Panc1 (cell line): ENCODE results near the gene RAB15. TPM values are rescaled to one million over a fixed set of nuclear protein-coding genes. Genes with fewer than 3 reads are reported as not detected.

Experiments used
- ATAC-seq: fragments of 200-7000 bp; cut with Tn5 transposase; 2 replicates; pipeline ENCODE4 v1.9.1; 2020; ENCODE audit warnings: mild to moderate bottlenecking, moderate library complexity
- BruUV-seq: library from RNA; stranded (reverse); fragments of 400-500 nt; replicated peaks from 2 replicates; lab custom pipeline; 2021; lab: Mats Ljungman, UMichigan
- CTCF ChIA-PET: fragments of 300-600 bp; sonication (Branson Sonifier 250); formaldehyde crosslinking; loops from one replicate; lab custom pipeline; 2022; ENCODE audit warnings: antibody characterized with exemption; lab: Charles Lee
- POLR2A ChIA-PET: fragments of 300-600 bp; sonication (Branson Sonifier 250); formaldehyde crosslinking; loops from one replicate; lab custom pipeline; 2022; ENCODE audit warnings: antibody characterized with exemption; lab: Charles Lee
- DNase-seq: peaks from one replicate; pipeline ENCODE4 v3.0.0-alpha.2; 2010; ENCODE audit warnings: low read depth, low spot score
- H3K27ac ChIP-seq: 2 replicates; pipeline ENCODE4 v1.5.1; 2011; ENCODE audit warnings: mild to moderate bottlenecking, low read length, inconsistent platforms
- H3K27me3 ChIP-seq: fragments of 200-500 bp; sonication (Bioruptor generic); 2 replicates; pipeline ENCODE4 v1.6.0; 2014; ENCODE audit warnings: low read length, inconsistent platforms; ENCODE audit not compliant: control insufficient read depth, insufficient read depth
- H3K36me3 ChIP-seq: fragments of 200-500 bp; sonication (Bioruptor generic); 2 replicates; pipeline ENCODE4 v1.5.1; 2014; ENCODE audit warnings: inconsistent platforms, mild to moderate bottlenecking, low read length, moderate library complexity; ENCODE audit not compliant: control insufficient read depth, insufficient read depth
- H3K4me1 ChIP-seq: 2 replicates; pipeline ENCODE4 v1.5.1; 2011; ENCODE audit warnings: inconsistent platforms, mild to moderate bottlenecking, low read length, moderate library complexity; ENCODE audit not compliant: control insufficient read depth, insufficient read depth
- H3K4me3 ChIP-seq, 2 experiments: 2 replicates each; pipeline ENCODE4 v1.5.1; 2011 to 2012; ENCODE audit warnings: low read depth in 2 of 2, low read length in 2 of 2, mild to moderate bottlenecking in 2 of 2, inconsistent platforms in 1 of 2, moderate library complexity in 1 of 2
- H3K9me3 ChIP-seq: fragments of 200-500 bp; sonication (Bioruptor generic); 2 replicates; pipeline ENCODE4 v1.5.1; 2014; ENCODE audit warnings: low read depth, mild to moderate bottlenecking, inconsistent platforms, low read length, moderate library complexity; ENCODE audit not compliant: control insufficient read depth, insufficient read depth
- POLR2AphosphoS5 ChIP-seq: IDR thresholded peaks from 2 replicates; pipeline ENCODE4 v1.6.1; 2012; ENCODE audit warnings: mild to moderate bottlenecking, low read depth, low read length, moderate library complexity
- REST ChIP-seq, 2 experiments: IDR thresholded peaks; 2 replicates each; pipeline ENCODE4 v1.6.1; 2011 to 2012; ENCODE audit warnings: low read depth in 2 of 2, control low read depth in 1 of 2, low read length in 1 of 2, mild to moderate bottlenecking in 1 of 2, moderate library complexity in 1 of 2; ENCODE audit not compliant: insufficient read depth in 1 of 2
- SIN3A ChIP-seq: IDR thresholded peaks from 2 replicates; pipeline ENCODE4 v1.6.1; 2012; ENCODE audit warnings: low read depth, mild to moderate bottlenecking, low read length, moderate library complexity, borderline replicate concordance; ENCODE audit not compliant: insufficient read depth
- TCF7L2 ChIP-seq: IDR thresholded peaks from 2 replicates; pipeline ENCODE4 v1.6.1; 2011; ENCODE audit warnings: mild to moderate bottlenecking, low read depth, low read length, inconsistent platforms
- in situ Hi-C: cut with HindIII; loops from 2 replicates; pipeline ENCODE4 v1.10.0; 2016; ENCODE audit warnings: low sequenced_read_pairs, low pct_unique_long_range_greater_than_20kb
- intact Hi-C: fragments of 100-400 bp; cut with micrococcal nuclease; formaldehyde crosslinking; loops from one replicate; pipeline ENCODE4 v1.10.0; 2022; ENCODE audit not compliant: unreplicated experiment
- total RNA-seq: library from RNA; stranded (reverse); gene quantifications from one replicate; pipeline ENCODE4 v1.2.1, GENCODE V29; 2021; ENCODE audit not compliant: unreplicated experiment
- TF ChIP-seq, protein P1 (sequence below): fragments of 450-650 bp; IDR thresholded peaks from 2 replicates; pipeline ENCODE4 v1.5.1; 2017; ENCODE audit warnings: mild to moderate bottlenecking

RAB15 gene
- total RNA-seq, 1 experiment from 2014 or later, result 6.0 TPM

- Histone ChIP-seq H3K4me3 (no peak overlapping the region), H3K36me3 (no peaks in the 10 kb centered on the region), H3K27me3 (no peaks in the 10 kb centered on the region; the same call in 1 of the 2 replicates), H3K9me3 (no peaks in the 10 kb centered on the region), H3K27ac (no peak overlapping the region), H3K4me1 (no peaks in the 10 kb centered on the region)
- ATAC-seq, result no peak
- no peak for TF ChIP-seq SIN3A
- TF ChIP-seq POLR2AphosphoS5, result no peak
- TF ChIP-seq REST (IDR thresholded peaks at IDR 0.05; ENCODE audit: insufficient read depth in 1 of 2, low read depth in 2 of 2, low read length in 1 of 2), result no peak
- TF ChIP-seq, protein P1, sequence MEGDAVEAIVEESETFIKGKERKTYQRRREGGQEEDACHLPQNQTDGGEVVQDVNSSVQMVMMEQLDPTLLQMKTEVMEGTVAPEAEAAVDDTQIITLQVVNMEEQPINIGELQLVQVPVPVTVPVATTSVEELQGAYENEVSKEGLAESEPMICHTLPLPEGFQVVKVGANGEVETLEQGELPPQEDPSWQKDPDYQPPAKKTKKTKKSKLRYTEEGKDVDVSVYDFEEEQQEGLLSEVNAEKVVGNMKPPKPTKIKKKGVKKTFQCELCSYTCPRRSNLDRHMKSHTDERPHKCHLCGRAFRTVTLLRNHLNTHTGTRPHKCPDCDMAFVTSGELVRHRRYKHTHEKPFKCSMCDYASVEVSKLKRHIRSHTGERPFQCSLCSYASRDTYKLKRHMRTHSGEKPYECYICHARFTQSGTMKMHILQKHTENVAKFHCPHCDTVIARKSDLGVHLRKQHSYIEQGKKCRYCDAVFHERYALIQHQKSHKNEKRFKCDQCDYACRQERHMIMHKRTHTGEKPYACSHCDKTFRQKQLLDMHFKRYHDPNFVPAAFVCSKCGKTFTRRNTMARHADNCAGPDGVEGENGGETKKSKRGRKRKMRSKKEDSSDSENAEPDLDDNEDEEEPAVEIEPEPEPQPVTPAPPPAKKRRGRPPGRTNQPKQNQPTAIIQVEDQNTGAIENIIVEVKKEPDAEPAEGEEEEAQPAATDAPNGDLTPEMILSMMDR, result no peak
- no peak for TF ChIP-seq TCF7L2
- in situ Hi-C loops (no loop called here), intact Hi-C loops (no loop called here)
- BruUV-seq, result no TSS peak
- CTCF ChIA-PET, result no interaction called here
- POLR2A ChIA-PET, result interaction anchor here (0.6 kb wide), 1 partner anchor 660 kb away, joined by 5 read pairs; no protein-coding TSS in a partner anchor
- DNase-seq, result no peak
Observed at GRCh38 chr14:64970041-64970440, 2.1 kb downstream of the RAB15 start.

DNA sequence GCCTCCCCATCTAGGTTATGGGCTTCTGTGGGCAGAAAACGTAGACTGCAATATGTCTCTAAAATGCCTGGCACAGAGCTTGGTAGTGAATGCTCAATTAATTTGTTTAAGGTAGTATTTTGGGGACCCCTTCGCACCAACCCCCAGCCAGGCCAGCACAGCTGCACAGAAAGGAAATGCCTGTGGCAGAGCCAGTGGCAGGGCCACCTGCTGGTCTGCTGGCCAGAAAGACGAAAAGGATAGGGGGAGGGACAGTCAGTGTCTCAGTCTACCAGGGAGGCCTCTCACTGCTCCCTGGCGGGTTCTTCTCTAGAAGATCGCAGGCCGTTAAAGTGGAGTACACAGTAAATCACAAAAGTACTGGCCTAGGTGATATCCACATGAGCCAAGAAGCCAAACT, 3.5 kb downstream of the RAB15 start:
- in situ Hi-C loops, result no loop called here
- intact Hi-C loops, result no loop called here
- H3K4me1 ChIP-seq, result no peaks in the 10 kb centered on the region
- H3K4me3 ChIP-seq, result no peak overlapping the region
- TF ChIP-seq, protein P1, result no peak
- no peak for TF ChIP-seq REST (IDR thresholded peaks at IDR 0.05; ENCODE audit: insufficient read depth in 1 of 2, low read depth in 2 of 2, low read length in 1 of 2)
- TF ChIP-seq TCF7L2, result no peak
- TF ChIP-seq SIN3A, result no peak
- no peak for TF ChIP-seq POLR2AphosphoS5
- DNase-seq (no peak), ATAC-seq (no peak)
- ChIA-PET CTCF (no interaction called here), POLR2A (no interaction called here)
- H3K36me3 ChIP-seq, result no peaks in the 10 kb centered on the region
- H3K9me3 ChIP-seq, result no peaks in the 10 kb centered on the region
- H3K27me3 ChIP-seq, result no peaks in the 10 kb centered on the region; the same call in 1 of the 2 replicates
- no peak overlapping the region for H3K27ac ChIP-seq
- no TSS peak for BruUV-seq
